HL-60 (cell line): Measurements from ENCODE around the gene NR0B1.

Experiments
- DNase-seq, 2 experiments: peaks; one replicate each; pipeline ENCODE4 v3.0.0-alpha.2; 2010 to 2020; ENCODE audit warnings: low read depth in 1 of 2, low spot score in 1 of 2
- H3K27ac ChIP-seq: fragments of 250-450 bp; sonication (Bioruptor Pico); replicated peaks from 2 replicates; pipeline ENCODE4 v1.5.1; 2020; ENCODE audit warnings: mild to moderate bottlenecking, moderate library complexity
- H3K27me3 ChIP-seq: fragments of 250-450 bp; sonication (Bioruptor Pico); 2 replicates; pipeline ENCODE4 v1.5.1; 2021; ENCODE audit warnings: mild to moderate bottlenecking, moderate library complexity; ENCODE audit not compliant: insufficient read depth, poor library complexity, severe bottlenecking
- H3K4me3 ChIP-seq: replicated peaks from 2 replicates; pipeline ENCODE4 v1.5.1; 2011; ENCODE audit warnings: mild to moderate bottlenecking, control low read depth, low read length; ENCODE audit not compliant: insufficient read depth
- GABPA ChIP-seq: IDR thresholded peaks from 2 replicates; pipeline ENCODE4 v1.6.1; 2012; ENCODE audit warnings: low read depth
- POLR2AphosphoS5 ChIP-seq: IDR thresholded peaks from 2 replicates; pipeline ENCODE4 v1.6.1; 2012; ENCODE audit warnings: low read depth
- SPI1 ChIP-seq: IDR thresholded peaks from 2 replicates; pipeline ENCODE4 v1.6.1; 2012; ENCODE audit warnings: low read depth, mild to moderate bottlenecking, borderline replicate concordance
- TF ChIP-seq, protein P1 (sequence below): IDR thresholded peaks from one replicate; pipeline ENCODE4 v1.5.1; 2011; ENCODE audit warnings: low read length, control low read depth, inconsistent platforms; ENCODE audit not compliant: insufficient read depth
- TF ChIP-seq, protein P2 (sequence below): IDR thresholded peaks from 2 replicates; pipeline ENCODE4 v1.6.1; 2012; ENCODE audit warnings: low read depth; ENCODE audit not compliant: insufficient replicate concordance

Gene NR0B1

DNA sequence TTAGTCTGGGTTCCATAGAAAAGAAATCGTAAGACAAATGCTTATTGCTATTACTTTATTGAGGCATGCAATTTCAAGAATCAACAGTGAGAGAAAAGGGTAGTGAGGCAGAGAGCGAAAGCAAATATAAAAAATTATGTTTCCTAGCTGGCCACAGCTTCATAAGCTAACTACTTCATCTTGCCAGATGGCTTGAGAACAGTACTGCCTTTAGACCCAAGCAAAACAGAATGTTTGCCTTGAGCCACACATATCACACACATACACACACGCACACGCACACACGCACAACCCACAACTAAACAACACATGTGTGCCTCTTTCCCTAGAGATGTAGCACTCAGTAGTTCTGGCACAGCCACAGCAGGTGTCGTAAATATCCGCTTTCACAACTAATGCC lies 31.6 kb upstream of the NR0B1 start:
- no peak overlapping the region for H3K27ac ChIP-seq
- DNase-seq, result no peak
- TF ChIP-seq POLR2AphosphoS5 (no peak), GABPA (no peak), SPI1 (no peak)
- TF ChIP-seq, protein P1, sequence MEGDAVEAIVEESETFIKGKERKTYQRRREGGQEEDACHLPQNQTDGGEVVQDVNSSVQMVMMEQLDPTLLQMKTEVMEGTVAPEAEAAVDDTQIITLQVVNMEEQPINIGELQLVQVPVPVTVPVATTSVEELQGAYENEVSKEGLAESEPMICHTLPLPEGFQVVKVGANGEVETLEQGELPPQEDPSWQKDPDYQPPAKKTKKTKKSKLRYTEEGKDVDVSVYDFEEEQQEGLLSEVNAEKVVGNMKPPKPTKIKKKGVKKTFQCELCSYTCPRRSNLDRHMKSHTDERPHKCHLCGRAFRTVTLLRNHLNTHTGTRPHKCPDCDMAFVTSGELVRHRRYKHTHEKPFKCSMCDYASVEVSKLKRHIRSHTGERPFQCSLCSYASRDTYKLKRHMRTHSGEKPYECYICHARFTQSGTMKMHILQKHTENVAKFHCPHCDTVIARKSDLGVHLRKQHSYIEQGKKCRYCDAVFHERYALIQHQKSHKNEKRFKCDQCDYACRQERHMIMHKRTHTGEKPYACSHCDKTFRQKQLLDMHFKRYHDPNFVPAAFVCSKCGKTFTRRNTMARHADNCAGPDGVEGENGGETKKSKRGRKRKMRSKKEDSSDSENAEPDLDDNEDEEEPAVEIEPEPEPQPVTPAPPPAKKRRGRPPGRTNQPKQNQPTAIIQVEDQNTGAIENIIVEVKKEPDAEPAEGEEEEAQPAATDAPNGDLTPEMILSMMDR, result no peak
- TF ChIP-seq, protein P2, sequence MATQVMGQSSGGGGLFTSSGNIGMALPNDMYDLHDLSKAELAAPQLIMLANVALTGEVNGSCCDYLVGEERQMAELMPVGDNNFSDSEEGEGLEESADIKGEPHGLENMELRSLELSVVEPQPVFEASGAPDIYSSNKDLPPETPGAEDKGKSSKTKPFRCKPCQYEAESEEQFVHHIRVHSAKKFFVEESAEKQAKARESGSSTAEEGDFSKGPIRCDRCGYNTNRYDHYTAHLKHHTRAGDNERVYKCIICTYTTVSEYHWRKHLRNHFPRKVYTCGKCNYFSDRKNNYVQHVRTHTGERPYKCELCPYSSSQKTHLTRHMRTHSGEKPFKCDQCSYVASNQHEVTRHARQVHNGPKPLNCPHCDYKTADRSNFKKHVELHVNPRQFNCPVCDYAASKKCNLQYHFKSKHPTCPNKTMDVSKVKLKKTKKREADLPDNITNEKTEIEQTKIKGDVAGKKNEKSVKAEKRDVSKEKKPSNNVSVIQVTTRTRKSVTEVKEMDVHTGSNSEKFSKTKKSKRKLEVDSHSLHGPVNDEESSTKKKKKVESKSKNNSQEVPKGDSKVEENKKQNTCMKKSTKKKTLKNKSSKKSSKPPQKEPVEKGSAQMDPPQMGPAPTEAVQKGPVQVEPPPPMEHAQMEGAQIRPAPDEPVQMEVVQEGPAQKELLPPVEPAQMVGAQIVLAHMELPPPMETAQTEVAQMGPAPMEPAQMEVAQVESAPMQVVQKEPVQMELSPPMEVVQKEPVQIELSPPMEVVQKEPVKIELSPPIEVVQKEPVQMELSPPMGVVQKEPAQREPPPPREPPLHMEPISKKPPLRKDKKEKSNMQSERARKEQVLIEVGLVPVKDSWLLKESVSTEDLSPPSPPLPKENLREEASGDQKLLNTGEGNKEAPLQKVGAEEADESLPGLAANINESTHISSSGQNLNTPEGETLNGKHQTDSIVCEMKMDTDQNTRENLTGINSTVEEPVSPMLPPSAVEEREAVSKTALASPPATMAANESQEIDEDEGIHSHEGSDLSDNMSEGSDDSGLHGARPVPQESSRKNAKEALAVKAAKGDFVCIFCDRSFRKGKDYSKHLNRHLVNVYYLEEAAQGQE, result no peak

DNA sequence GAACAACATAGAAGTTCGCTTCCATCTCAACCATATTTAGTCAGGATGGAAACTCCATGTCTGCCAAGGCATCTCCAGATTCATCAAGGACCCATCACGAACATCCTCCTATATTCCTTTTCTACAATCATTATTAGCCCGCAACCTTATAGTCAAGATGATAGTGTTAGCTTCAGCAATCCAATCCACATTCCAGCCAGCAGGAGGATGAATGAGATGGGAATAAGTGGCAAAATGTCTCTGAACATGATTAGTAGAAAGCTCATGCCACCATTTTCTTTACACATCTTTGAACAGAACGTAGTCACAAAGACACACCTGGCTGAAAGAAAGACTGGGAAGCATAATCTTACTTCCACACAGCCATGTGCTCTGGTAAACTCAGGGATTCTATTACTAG lies 18.6 kb upstream of the NR0B1 start:
- Histone ChIP-seq H3K4me3 (no peak overlapping the region), H3K27ac (no peak overlapping the region), H3K27me3 (peaks cover 3% of the 10 kb centered on the region)
- TF ChIP-seq SPI1, result no peak
- TF ChIP-seq, protein P2, result no peak
- TF ChIP-seq, protein P1, result no peak
- TF ChIP-seq GABPA, result no peak
- no peak for TF ChIP-seq POLR2AphosphoS5
- DNase-seq, result no peak

More for the DNA sequence above, 31.6 kb upstream of the NR0B1 start:
- no peak overlapping the region for H3K4me3 ChIP-seq
- no peaks in the 10 kb centered on the region for H3K27me3 ChIP-seq

DNA sequence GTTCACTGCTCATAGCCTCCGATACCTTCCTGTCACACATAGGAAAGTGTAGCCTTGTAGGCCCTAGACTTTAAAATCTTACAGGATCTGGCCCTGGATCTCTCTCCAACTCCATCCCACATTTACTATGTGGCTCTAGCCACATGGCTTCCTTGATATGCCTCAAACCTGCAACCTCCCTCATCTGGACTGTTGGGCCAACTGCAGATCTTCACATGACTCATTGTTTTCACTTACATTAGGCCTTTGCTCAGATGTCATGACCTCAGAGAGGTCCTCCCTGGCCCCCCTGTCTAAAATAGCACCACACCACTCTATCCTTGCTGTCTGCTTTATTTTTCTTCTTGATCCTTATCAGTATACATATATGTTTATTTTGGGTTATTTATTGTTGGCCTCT lies 8.1 kb upstream of the NR0B1 start:
- Histone ChIP-seq H3K27ac (no peak overlapping the region), H3K4me3 (no peak overlapping the region), H3K27me3 (no peaks in the 10 kb centered on the region)
- DNase-seq, result no peak
- TF ChIP-seq POLR2AphosphoS5 (no peak), GABPA (no peak), SPI1 (no peak)
- TF ChIP-seq, protein P2, result no peak
- TF ChIP-seq, protein P1, result no peak
